Astrocyte of the spinal cord (primary cell): Measurements from ENCODE around the gene AMER3.

Experiments used
- DNase-seq: peaks from one replicate; pipeline ENCODE4 v3.0.0; 2011; ENCODE audit warnings: low read depth, low spot score
- H3K4me3 ChIP-seq: 2 replicates; pipeline ENCODE4 v1.5.1; 2011; ENCODE audit warnings: low read depth, mild to moderate bottlenecking, low read length, moderate library complexity
- CTCF ChIP-seq: IDR thresholded peaks from 2 replicates; pipeline ENCODE4 v1.5.1; 2012; ENCODE audit warnings: low read depth, mild to moderate bottlenecking, low read length, inconsistent platforms
- in situ Hi-C: cut with HindIII; loops from 2 replicates; pipeline ENCODE4 v1.10.0; 2017; ENCODE audit warnings: low sequenced_read_pairs

The AMER3 gene

GRCh38 chr2:130736487-130736886 lies 18.9 kb upstream of the AMER3 start:
- in situ Hi-C loops = no loop called here
- no peak for TF ChIP-seq CTCF
- H3K4me3 ChIP-seq = no peak overlapping the region
- no peak for DNase-seq

GRCh38 chr2:130737592-130737991 lies 17.7 kb upstream of the AMER3 start:
- H3K4me3 ChIP-seq = no peak overlapping the region
- no peak for TF ChIP-seq CTCF
- in situ Hi-C loops = no loop called here
- DNase-seq = no peak

GRCh38 chr2:130740671-130741070 lies 14.7 kb upstream of the AMER3 start:
- DNase-seq = no peak
- TF ChIP-seq CTCF = no peak
- no peak overlapping the region for H3K4me3 ChIP-seq
- in situ Hi-C loops = no loop called here

- no peak for DNase-seq
- TF ChIP-seq CTCF = no peak
- no peak overlapping the region for H3K4me3 ChIP-seq
- in situ Hi-C loops = no loop called here
Measured at GRCh38 chr2:130743278-130743677, 12.1 kb upstream of the AMER3 start.

DNA sequence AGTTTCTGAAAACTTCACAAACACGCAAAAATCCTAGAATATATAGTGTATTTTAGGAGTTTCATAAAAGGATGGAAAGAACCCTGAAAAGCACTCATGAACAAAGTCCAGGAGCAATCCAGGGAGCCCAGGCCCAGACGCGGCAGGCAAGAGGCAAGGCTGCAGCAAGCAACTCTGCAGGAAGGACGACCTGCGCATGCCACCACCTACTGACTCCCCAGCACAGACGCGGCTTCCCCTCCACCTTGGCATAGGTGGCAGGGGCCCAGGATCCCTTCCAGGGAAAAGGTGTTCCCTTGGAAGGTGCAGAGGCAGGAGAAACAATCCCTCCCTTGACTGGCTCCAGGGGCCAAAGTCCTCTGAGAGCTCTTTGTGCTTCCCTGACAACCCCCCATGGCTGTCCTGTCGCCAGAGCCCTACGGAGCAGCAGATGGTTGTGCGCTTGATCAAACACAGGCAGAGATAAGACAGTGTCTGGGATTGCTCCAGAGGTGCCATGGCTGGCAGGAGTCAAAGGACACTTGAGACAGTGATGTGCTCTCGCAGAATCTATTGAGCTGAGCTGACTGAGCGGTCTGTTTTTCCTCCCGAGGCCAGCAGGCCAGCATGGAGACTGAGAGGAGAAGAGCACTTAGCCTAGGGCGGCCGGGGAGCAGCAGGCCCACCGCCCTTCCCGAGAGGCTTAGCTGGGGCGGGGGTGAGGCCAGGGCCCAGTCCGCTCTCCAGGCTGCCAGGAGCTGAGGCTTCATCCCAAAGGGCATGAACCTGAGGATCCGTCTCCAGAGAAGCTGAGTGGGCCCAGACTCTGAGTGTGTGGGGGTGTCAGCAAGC lies 10.8 kb upstream of the AMER3 start:
- no peak for TF ChIP-seq CTCF
- in situ Hi-C loops = no loop called here
- no peak overlapping the region for H3K4me3 ChIP-seq
- DNase-seq = no peak

GRCh38 chr2:130749078-130749477 lies 6.3 kb upstream of the AMER3 start:
- no peak for TF ChIP-seq CTCF
- in situ Hi-C loops = no loop called here
- no peak overlapping the region for H3K4me3 ChIP-seq
- no peak for DNase-seq
